Hematopoietic multipotent progenitor cell treated with erythropoietin and hydrocortisone succinate and interleukin-3 and kit ligand, for 8 days (in vitro differentiated cells): Measurements from ENCODE around the gene WDR93.
"Not testable (repeated sequence)": the region's sequence is repeated elsewhere in the genome, so short reads cannot be mapped to it uniquely, and the experiment has no call there.

Experiments used
- DNase-seq: peaks from one replicate; pipeline ENCODE4 v3.0.0-alpha.2; 2015

The WDR93 gene

DNA sequence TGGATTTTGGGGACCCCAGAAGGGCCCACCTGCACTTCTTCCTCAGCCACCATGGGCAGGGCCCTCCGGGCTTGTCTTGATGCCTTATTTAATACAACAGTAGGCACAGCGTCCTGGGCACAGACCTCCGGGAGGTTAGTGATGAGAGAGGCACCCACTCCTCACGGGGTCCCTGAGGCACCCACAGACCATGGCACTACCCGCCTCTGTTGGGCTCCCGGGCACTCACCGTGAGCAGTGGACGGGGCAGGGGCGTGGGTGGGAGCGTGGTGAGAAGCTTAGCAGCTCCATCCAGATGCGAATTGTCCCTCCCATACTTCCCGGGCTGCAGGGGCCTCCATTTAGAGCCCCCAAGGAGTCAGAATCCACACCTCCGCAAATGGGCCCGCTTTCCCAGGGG lies 85.2 kb downstream of the WDR93 start:
- DNase-seq: no peak

- DNase-seq: peak; percentile 71
Measured at GRCh38 chr15:89776274-89777072, 85.9 kb downstream of the WDR93 start, which contains the start of gene MESP2. Gene MESP2, plus strand, starts transcription at chr15:89776332. Its CDS starts 26 bp downstream, at chr15:89776358.

DNA sequence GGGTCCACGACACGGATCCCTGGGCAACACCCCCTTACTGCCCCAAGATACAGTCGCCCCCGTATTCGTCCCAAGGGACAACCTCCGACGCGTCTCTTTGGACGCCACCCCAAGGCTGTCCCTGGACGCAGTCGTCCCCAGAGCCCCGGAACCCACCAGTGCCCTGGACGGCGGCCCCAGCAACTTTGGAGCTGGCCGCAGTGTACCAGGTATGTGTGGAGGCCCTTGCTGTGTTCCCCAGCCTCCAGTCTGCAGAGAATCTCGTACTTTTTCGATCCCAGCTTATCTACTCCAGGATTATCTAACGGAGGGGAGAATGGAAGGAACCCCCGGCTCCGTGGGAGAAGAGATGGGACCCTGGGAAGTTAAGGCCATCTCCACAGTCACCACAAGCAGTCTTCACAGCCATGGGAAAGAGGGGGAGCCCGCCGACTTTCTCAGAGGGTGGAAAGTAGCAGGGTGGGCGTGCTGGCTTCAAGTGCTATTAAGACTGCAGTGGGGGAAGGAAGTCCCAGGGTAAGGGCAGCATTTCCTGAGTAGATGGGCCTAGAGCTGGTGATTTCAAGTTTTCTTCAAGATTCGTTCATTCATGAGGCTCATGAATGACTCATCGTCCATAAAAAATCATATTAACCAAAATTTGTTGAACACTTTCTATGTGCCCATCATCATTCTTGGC lies 86.6 kb downstream of the WDR93 start:
- no peak for DNase-seq

GRCh38 chr15:89777782-89778380 lies 87.3 kb downstream of the WDR93 start:
- peak; percentile 41 for DNase-seq

GRCh38 chr15:89778861-89779260 lies 88.2 kb downstream of the WDR93 start:
- DNase-seq: no peak

GRCh38 chr15:89780601-89781000 lies 90.0 kb downstream of the WDR93 start:
- DNase-seq: no peak

DNA sequence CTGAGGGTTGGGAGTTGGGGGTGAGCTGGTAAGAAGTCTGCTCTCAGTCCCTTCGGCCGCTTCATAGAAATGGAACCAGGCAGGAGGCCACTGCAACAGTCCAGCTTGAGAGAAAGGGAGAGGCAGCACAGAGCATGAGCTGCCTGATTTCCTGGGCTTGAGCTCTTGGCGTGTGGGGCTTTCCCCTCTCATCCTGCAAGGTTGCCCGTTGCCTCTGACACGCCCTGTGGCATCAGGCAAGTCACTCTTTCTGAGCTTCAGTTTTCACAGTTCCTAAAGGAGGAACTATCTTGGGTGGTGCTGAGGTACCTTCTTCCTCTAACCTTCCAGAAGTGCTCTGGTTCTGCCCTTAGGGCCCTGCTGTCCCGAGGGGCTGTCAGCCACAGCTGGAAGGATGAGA lies 90.4 kb downstream of the WDR93 start:
- no peak for DNase-seq

- no peak for DNase-seq
Measured at GRCh38 chr15:89781891-89782618, 91.4 kb downstream of the WDR93 start.

DNA sequence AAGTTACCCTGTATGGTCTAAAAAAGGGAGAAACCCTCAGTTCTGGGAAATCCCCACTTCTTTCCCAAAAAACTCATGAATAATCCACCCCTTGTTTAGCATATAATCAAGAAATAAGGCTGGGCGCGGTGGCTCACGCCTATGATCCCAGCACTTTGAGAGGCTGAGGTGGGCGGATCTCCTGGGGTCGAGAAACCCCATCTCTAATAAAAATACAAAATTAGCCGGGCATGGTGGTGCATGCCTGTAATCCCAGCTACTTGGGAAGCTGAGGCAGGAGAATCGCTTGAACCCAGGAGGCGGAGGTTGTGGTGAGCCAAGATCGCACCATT lies 92.0 kb downstream of the WDR93 start:
- not testable (repeated sequence) for DNase-seq

- peak; percentile 82 for DNase-seq
Measured at GRCh38 chr15:89783111-89783860, 92.7 kb downstream of the WDR93 start.

GRCh38 chr15:89783861-89784685 lies 93.5 kb downstream of the WDR93 start:
- no peak for DNase-seq

DNA sequence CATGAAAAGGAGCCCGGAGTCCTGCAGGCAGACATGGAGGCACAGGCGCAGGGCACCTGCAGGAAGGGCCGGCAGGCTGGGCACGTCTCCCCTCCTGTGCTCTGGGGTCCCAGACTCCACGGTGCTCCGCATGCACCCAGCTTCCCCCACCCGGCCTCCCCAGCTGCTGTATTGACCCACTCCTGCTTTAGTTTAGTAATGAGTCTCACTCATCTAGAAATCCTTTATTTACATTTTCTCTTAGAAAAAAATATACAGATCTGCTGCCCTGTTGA lies 94.0 kb downstream of the WDR93 start:
- no peak for DNase-seq

DNA sequence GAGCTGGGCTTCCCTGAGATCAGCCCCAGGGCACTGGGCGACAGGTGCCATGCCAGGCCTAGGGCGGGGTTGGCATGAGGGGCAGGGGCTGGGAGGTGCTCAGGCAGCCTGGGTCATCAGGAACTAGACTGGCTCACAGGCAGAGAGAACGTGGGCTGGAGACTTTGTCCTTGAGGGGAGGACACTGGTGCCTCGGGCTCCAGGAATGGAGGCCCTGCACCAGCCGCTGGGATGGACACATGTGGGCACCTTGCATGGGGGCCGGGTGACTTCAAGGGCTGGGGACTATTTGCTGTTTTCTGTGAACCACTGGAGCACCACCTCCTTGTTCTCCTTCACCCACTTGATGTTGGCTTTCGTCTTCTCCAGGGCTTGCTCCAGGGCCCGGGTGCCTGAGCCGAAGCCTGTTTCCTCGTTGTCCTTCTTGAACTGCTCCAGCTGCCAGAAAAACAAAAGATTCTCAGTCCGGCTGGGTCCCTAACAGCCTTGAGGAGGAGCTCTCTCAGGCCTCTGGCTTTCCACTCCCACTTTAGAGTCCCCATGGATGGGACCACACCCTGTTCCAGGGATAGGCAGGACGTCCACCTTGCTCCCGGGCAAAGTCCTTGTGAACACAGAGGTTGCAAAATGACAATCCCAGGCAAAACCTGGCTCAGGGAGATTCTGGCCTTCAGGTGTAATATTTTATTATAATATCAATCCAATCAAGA lies 94.6 kb downstream of the WDR93 start:
- DNase-seq: no peak

- no peak for DNase-seq
Measured at GRCh38 chr15:89785774-89786140, 95.1 kb downstream of the WDR93 start.

- DNase-seq: no peak
Measured at GRCh38 chr15:89787944-89788343, 97.3 kb downstream of the WDR93 start.

- DNase-seq: not testable (repeated sequence)
Measured at GRCh38 chr15:89788585-89788984, 98.0 kb downstream of the WDR93 start.

DNA sequence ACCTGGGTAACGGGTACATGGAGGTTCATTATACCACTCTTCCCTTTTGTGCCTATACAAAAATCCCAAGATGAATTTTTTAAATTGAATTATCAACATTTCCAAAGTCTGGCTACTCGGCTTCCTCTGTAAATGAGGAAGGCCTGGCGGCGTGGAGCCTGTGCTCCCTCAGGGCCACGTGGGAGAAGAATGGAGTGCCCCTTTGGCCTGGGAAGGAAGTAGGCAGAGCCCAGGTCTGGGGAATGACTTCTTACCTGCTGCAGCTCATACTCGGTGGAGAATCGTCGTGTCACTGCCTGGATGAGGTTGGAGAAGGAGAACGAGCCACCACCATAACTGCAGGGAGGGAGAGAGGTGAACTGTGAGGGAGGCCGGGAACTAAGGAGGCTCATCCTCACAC lies 99.6 kb downstream of the WDR93 start:
- no peak for DNase-seq

- no peak for DNase-seq
Measured at GRCh38 chr15:89790661-89791060, 100.0 kb downstream of the WDR93 start.

DNA sequence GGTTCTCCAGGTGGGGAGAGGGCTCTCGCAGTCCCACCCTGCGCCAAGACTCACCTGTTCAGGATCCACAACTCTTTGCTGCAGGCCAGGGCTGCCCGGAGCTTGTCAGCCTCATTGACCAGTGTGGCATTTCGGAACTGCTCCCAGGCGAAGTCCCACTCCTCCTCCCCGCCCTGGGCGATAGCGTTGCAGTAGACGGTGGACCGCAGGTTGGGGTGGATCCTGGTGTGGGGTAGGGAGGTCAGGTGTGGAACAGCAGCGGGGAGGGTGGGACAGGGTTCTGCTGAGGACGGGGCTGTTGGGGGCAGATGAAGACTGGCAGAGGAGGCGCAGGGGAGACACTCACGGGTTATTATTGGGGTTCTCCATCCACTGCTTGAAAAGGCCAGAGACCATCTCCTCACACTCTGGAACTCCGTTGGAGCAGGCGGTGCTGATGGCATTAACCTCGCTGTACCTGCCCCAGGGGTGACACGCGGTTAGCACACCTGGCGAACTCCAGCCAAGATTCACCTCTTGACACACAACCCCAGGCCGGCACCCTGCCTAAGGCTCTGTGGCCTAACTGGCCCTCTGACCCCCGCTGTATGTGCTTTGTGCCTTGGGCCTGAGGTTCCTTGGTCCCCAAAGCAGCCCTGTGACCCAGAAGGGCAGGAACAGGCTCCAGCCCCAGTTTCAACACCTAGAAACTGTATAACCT lies 101.6 kb downstream of the WDR93 start:
- DNase-seq: no peak
